Esophagus muscularis mucosa (tissue), 4 donors: ENCODE results near the gene RAI14. TPM values are rescaled to one million over a fixed set of nuclear protein-coding genes. Genes with fewer than 3 reads are reported as not detected.

ENCODE experiments used
- DNase-seq: peaks from one replicate; pipeline ENCODE4 v3.0.0-alpha.2; 2017; ENCODE audit errors: extremely low spot score
- H3K27ac ChIP-seq, 4 donors: fragments of 200-600 bp; sonication (generic); replicated peaks in 1 of 4; 1 replicate in 3 of 4; 2 replicates in 1 of 4; pipeline ENCODE4 v1.5.1; 2016 to 2019; ENCODE audit warnings: mild to moderate bottlenecking in 1 of 4
- H3K27me3 ChIP-seq, 4 donors: fragments of 200-600 bp; sonication (generic); one replicate each; pipeline versions ENCODE4 v1.5.1 to v1.6.0; 2016 to 2019
- H3K36me3 ChIP-seq, 4 donors: fragments of 200-600 bp; sonication (generic); one replicate each; pipeline ENCODE4 v1.5.1; 2016 to 2019
- H3K4me1 ChIP-seq, 4 donors: fragments of 200-600 bp; sonication (generic); one replicate each; pipeline ENCODE4 v1.5.1; 2016 to 2019
- H3K4me3 ChIP-seq, 4 donors: fragments of 200-600 bp; sonication (generic); 1 replicate in 2 of 4; 2 replicates in 2 of 4; pipeline ENCODE4 v1.5.1; 2016 to 2019; ENCODE audit warnings: mild to moderate bottlenecking in 4 of 4, moderate library complexity in 1 of 4
- H3K9me3 ChIP-seq, 4 donors: fragments of 200-600 bp; sonication (generic); 1 replicate in 3 of 4; 2 replicates in 1 of 4; pipeline ENCODE4 v1.5.1; 2016 to 2019
- EP300 ChIP-seq: sonication (generic); formaldehyde crosslinking; IDR thresholded peaks from one replicate; pipeline ENCODE4 v1.6.1; 2017; ENCODE audit warnings: antibody characterized with exemption
- POLR2A ChIP-seq: fragments of 450-650 bp; IDR thresholded peaks from one replicate; pipeline ENCODE4 v1.6.1; 2017; ENCODE audit warnings: antibody characterized with exemption, moderate library complexity, mild to moderate bottlenecking, low read depth
- POLR2AphosphoS5 ChIP-seq, 2 donors: sonication (generic); formaldehyde crosslinking; IDR thresholded peaks; one replicate each; pipeline ENCODE4 v1.6.1; 2017; ENCODE audit warnings: antibody characterized with exemption in 2 of 2
- WGBS: methylation state at CpG from one replicate; pipeline ENCODE4 v1.1.5; 2018; 5-methylcytosine and 5-hydroxymethylcytosine counted together
- intact Hi-C: fragments of 100-400 bp; cut with DNase I; formaldehyde crosslinking; loops from one replicate; pipeline ENCODE4 v1.15.1; 2023
- total RNA-seq, 4 donors: library from RNA; depleted of rRNA; stranded (reverse); fragments of >200 nt; gene quantifications; one replicate each; pipeline versions ENCODE4 v1.1.0 to v1.2.1, GENCODE V29; 2016
- TF ChIP-seq, protein P1 (sequence below), 3 experiments: fragments of 200-600 bp in 2 of 3; fragments of 450-650 bp in 1 of 3; sonication (generic) in 2 of 3; IDR thresholded peaks; one replicate each; pipeline ENCODE4 v1.5.1; 2017 to 2019; ENCODE audit warnings: antibody characterized with exemption in 3 of 3, mild to moderate bottlenecking in 2 of 3, moderate library complexity in 1 of 3

The RAI14 gene
- total RNA-seq, 4 donors from 2014 or later: 57.3 to 76.4 (median 68.1) TPM

DNA sequence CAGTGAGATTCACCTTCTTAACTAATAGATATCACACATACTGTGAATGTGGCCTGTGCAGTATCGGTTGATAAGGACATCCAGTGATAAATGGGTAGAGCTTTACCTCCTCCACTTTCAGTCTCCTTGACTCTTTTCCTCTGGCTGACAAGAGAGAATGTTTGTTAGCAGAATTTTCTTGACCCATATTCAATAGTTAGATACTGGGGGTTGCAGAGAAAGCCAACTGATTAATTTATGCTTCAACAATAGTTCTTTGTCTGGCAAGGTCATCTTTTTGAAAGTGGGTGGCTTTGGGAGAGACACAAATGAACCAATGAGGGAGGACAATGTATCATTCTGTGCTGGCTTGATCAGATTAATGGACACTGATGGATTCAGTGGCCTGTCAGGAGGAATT, 213.1 kb downstream of the RAI14 start:
- Histone ChIP-seq H3K27ac (no peak overlapping the region), H3K36me3 (no peaks in the 10 kb centered on the region), H3K4me1 (no peaks in the 10 kb centered on the region), H3K27me3 (no peaks in the 10 kb centered on the region), H3K9me3 (no peaks in the 10 kb centered on the region), H3K4me3 (no peak overlapping the region)
- 83% methylated on average over 1 of the region's 1 CpG for WGBS
- no peak for DNase-seq
- intact Hi-C loops: no loop called here
- TF ChIP-seq POLR2AphosphoS5 (IDR thresholded peaks at IDR 0.05) (no peak), POLR2A (no peak), EP300 (no peak)
- TF ChIP-seq, protein P1, sequence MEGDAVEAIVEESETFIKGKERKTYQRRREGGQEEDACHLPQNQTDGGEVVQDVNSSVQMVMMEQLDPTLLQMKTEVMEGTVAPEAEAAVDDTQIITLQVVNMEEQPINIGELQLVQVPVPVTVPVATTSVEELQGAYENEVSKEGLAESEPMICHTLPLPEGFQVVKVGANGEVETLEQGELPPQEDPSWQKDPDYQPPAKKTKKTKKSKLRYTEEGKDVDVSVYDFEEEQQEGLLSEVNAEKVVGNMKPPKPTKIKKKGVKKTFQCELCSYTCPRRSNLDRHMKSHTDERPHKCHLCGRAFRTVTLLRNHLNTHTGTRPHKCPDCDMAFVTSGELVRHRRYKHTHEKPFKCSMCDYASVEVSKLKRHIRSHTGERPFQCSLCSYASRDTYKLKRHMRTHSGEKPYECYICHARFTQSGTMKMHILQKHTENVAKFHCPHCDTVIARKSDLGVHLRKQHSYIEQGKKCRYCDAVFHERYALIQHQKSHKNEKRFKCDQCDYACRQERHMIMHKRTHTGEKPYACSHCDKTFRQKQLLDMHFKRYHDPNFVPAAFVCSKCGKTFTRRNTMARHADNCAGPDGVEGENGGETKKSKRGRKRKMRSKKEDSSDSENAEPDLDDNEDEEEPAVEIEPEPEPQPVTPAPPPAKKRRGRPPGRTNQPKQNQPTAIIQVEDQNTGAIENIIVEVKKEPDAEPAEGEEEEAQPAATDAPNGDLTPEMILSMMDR (IDR thresholded peaks at IDR 0.05): no peak

DNA sequence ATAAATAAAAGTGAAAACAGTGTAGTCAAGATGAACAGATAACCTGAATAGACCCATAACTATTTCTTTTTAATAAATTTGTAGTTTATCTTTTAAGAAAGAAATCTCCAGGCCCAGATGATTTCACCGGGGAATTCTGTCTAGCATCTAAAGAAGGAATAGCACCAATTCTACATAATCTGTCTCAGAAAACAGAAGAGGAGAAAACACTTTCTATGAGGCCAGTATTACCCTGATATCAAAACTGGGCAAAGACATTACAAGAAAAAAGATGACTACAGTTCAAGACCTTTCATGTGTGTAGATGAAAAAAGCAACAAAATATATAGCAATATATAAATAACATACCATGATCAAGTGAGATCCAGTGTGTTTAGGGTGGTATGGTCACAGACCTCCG, 214.3 kb downstream of the RAI14 start:
- TF ChIP-seq, protein P1 (IDR thresholded peaks at IDR 0.05): no peak
- no peak for TF ChIP-seq EP300
- TF ChIP-seq POLR2AphosphoS5 (IDR thresholded peaks at IDR 0.05): no peak
- no peak for TF ChIP-seq POLR2A
- intact Hi-C loops: no loop called here
- 95% methylated on average over 2 of the region's 2 CpGs for WGBS

DNA sequence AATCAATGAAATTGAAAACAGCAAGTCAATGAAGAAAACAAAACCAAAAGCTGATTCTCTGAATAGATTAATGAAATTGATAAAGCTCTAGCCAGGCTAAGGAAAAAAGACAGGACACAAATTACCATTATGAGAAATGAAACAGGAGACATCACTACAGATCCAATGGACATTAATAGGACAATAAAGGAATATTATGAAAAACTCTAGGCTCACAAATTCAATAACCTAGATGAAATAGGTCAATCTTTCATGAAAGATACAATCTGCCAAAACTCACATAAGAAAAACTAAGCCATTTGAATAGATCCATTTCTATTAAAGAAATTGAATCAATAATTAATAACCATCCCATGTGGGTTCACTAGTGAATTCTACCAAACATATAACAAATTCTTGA, 220.1 kb downstream of the RAI14 start:
- TF ChIP-seq POLR2A: no peak
- TF ChIP-seq EP300: no peak
- no peak for TF ChIP-seq POLR2AphosphoS5 (IDR thresholded peaks at IDR 0.05)
- TF ChIP-seq, protein P1 (IDR thresholded peaks at IDR 0.05): no peak
- Histone ChIP-seq H3K27ac (no peak overlapping the region), H3K9me3 (peaks cover 0 to 8% (median 7%) of the 10 kb centered on the region in 4 donors), H3K4me3 (no peak overlapping the region), H3K4me1 (no peaks in the 10 kb centered on the region), H3K36me3 (no peaks in the 10 kb centered on the region), H3K27me3 (no peaks in the 10 kb centered on the region)
- intact Hi-C loops: no loop called here
- no peak for DNase-seq

More for the DNA sequence above, 214.3 kb downstream of the RAI14 start:
- H3K4me1 ChIP-seq: no peaks in the 10 kb centered on the region
- H3K27me3 ChIP-seq: no peaks in the 10 kb centered on the region
- no peaks in the 10 kb centered on the region for H3K9me3 ChIP-seq
- no peak overlapping the region for H3K27ac ChIP-seq
- DNase-seq: no peak
- no peak overlapping the region for H3K4me3 ChIP-seq
- no peaks in the 10 kb centered on the region for H3K36me3 ChIP-seq

DNA sequence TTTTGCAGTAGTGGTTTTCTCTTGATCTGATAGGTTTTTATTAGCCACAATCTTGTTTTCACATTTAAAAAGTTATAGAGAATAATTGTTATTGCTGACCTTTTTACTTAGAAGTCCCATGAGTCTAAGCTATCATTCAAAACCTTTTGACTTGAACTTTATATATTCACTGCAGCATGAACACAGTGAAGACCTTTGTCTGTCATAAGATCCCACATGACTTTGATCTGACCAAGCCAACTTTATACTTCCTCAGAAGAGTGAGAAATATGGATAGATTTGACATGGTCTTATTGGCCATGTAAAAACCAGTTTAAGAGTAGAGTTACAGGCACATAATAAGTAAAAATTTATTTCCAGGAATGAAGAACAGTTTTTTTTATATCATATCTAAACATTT, 225.1 kb downstream of the RAI14 start:
- no peaks in the 10 kb centered on the region for H3K36me3 ChIP-seq
- H3K4me3 ChIP-seq: no peak overlapping the region
- TF ChIP-seq POLR2A (no peak), EP300 (no peak), POLR2AphosphoS5 (IDR thresholded peaks at IDR 0.05) (no peak)
- TF ChIP-seq, protein P1 (IDR thresholded peaks at IDR 0.05): no peak
- no peaks in the 10 kb centered on the region for H3K4me1 ChIP-seq
- intact Hi-C loops: no loop called here
- peaks cover 0 to 7% (median 2%) of the 10 kb centered on the region in 4 donors for H3K9me3 ChIP-seq
- no peak for DNase-seq
- H3K27me3 ChIP-seq: no peaks in the 10 kb centered on the region
- no peak overlapping the region for H3K27ac ChIP-seq

Other genes with a start within 250 kb of the RAI14 start
- not detected for gene TTC23L, start 182.8 kb downstream of the RAI14 start, total RNA-seq